ENCODE measurements around the gene HIPK3.

The HIPK3 gene

GRCh38 chr11:33320016-33320813 is 63.0 kb downstream of the HIPK3 start:
- TF ChIP-seq CTCF (IDR thresholded peaks at IDR 0.05; ENCODE audit: poor library complexity, severe bottlenecking): no peak
- H3K27ac ChIP-seq (ENCODE audit: poor library complexity, severe bottlenecking): no peak overlapping the region
- no peak for DNase-seq (ENCODE audit: low spot score)

DNA sequence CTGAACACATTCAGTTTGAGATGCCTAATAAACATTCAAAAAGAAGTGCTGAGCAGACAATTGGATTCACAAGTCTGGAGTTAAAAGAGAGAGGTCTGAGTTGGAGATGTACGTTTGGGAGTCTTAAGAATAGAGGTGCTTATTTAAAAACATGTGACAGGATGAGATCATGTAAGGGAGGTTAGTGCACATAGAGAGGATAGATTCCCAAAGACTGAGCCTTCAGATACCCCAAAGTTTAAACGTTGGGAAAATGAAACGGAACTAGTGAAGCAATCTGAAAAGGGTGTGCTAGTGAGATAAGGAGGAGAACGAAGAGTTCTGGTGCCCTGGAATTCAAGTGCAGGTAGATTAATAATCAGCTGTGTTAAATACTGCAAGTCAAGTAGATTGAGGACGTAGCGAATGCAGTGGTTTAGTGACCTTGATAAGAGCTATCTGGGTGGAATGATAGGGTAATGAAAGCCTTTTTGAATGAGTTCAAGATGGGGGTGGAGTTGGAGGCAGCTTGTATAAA is 63.7 kb downstream of the HIPK3 start:
- Histone ChIP-seq H3K4me3 (ENCODE audit: severe bottlenecking) (no peak overlapping the region), H3K4me1 (ENCODE audit: insufficient read depth, poor library complexity, severe bottlenecking) (peaks cover 6% of the 10 kb centered on the region), H3K9me3 (ENCODE audit: severe bottlenecking) (no peaks in the 10 kb centered on the region)

More at GRCh38 chr11:33320016-33320813, 63.0 kb downstream of the HIPK3 start:
- Histone ChIP-seq H3K4me3 (ENCODE audit: severe bottlenecking) (no peak overlapping the region), H3K4me1 (ENCODE audit: insufficient read depth, poor library complexity, severe bottlenecking) (peaks cover 6% of the 10 kb centered on the region), H3K9me3 (ENCODE audit: severe bottlenecking) (no peaks in the 10 kb centered on the region), H3K27me3 (ENCODE audit: insufficient read depth, poor library complexity, severe bottlenecking) (no peaks in the 10 kb centered on the region), H3K36me3 (ENCODE audit: low read depth) (no peaks in the 10 kb centered on the region)
- no peak for ATAC-seq (ENCODE audit: low read depth)

GRCh38 chr11:33321422-33321821 is 64.2 kb downstream of the HIPK3 start:
- Histone ChIP-seq H3K4me3 (ENCODE audit: severe bottlenecking) (no peak overlapping the region), H3K27ac (ENCODE audit: poor library complexity, severe bottlenecking) (no peak overlapping the region), H3K27me3 (ENCODE audit: insufficient read depth, poor library complexity, severe bottlenecking) (no peaks in the 10 kb centered on the region), H3K4me1 (ENCODE audit: insufficient read depth, poor library complexity, severe bottlenecking) (peaks cover 6% of the 10 kb centered on the region), H3K9me3 (ENCODE audit: severe bottlenecking) (no peaks in the 10 kb centered on the region), H3K36me3 (ENCODE audit: low read depth) (no peaks in the 10 kb centered on the region)
- DNase-seq (ENCODE audit: low spot score) (no peak), ATAC-seq (ENCODE audit: low read depth) (no peak)
- TF ChIP-seq CTCF (IDR thresholded peaks at IDR 0.05; ENCODE audit: poor library complexity, severe bottlenecking): no peak

More for the DNA sequence above, 63.7 kb downstream of the HIPK3 start:
- TF ChIP-seq CTCF (IDR thresholded peaks at IDR 0.05; ENCODE audit: poor library complexity, severe bottlenecking): no peak
- no peak for ATAC-seq (ENCODE audit: low read depth)
- Histone ChIP-seq H3K27ac (ENCODE audit: poor library complexity, severe bottlenecking) (no peak overlapping the region), H3K36me3 (ENCODE audit: low read depth) (no peaks in the 10 kb centered on the region), H3K27me3 (ENCODE audit: insufficient read depth, poor library complexity, severe bottlenecking) (no peaks in the 10 kb centered on the region)
- DNase-seq (ENCODE audit: low spot score): no peak

- no peaks in the 10 kb centered on the region for H3K27me3 ChIP-seq (ENCODE audit: insufficient read depth, poor library complexity, severe bottlenecking)
- ATAC-seq (ENCODE audit: low read depth): no peak
- peak; percentile 17 for TF ChIP-seq CTCF (IDR thresholded peaks at IDR 0.05; ENCODE audit: poor library complexity, severe bottlenecking)
Observed at GRCh38 chr11:33323421-33323820, 66.2 kb downstream of the HIPK3 start.

More at GRCh38 chr11:33323421-33323820, 66.2 kb downstream of the HIPK3 start:
- H3K4me1 ChIP-seq (ENCODE audit: insufficient read depth, poor library complexity, severe bottlenecking): no peaks in the 10 kb centered on the region
- no peaks in the 10 kb centered on the region; the same call in 1 of the 2 replicates for H3K36me3 ChIP-seq (ENCODE audit: low read depth)
- no peak for DNase-seq (ENCODE audit: low spot score)
- H3K27ac ChIP-seq (ENCODE audit: poor library complexity, severe bottlenecking): no peak overlapping the region
- H3K9me3 ChIP-seq (ENCODE audit: severe bottlenecking): no peaks in the 10 kb centered on the region
- H3K4me3 ChIP-seq (ENCODE audit: severe bottlenecking): no peak overlapping the region

All from RWPE2 (cell line).